Astrocyte of the spinal cord (primary cell): ENCODE measurements around the gene SLC5A7.

Source experiments
- DNase-seq: peaks from one replicate; pipeline ENCODE4 v3.0.0; 2011; ENCODE audit warnings: low read depth, low spot score
- H3K4me3 ChIP-seq: 2 replicates; pipeline ENCODE4 v1.5.1; 2011; ENCODE audit warnings: low read depth, mild to moderate bottlenecking, low read length, moderate library complexity
- in situ Hi-C: cut with HindIII; loops from 2 replicates; pipeline ENCODE4 v1.10.0; 2017; ENCODE audit warnings: low sequenced_read_pairs
- TF ChIP-seq, protein P1 (sequence below): IDR thresholded peaks from 2 replicates; pipeline ENCODE4 v1.5.1; 2012; ENCODE audit warnings: low read depth, mild to moderate bottlenecking, low read length, inconsistent platforms

SLC5A7 gene

DNA sequence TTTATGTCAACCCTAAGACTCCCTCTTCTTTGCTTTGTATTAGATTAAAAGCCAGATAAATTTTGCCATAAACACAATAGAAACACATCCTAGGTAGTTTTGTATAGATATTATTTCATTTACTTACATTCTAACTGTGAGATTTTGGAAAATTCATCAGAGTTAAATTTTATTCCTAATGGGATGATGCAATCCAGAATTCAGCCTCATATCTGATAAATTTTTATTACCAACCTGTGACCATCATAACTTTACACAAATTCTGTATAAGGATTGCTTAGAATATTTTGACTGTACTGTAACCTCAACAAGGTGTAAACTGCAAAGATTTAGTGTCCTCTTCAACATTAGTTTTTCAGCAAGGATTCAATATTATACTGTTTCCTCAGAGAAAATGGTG lies 4.4 kb downstream of the SLC5A7 start:
- in situ Hi-C loops, result no loop called here
- no peak for DNase-seq
- no peak overlapping the region for H3K4me3 ChIP-seq
- TF ChIP-seq, protein P1, sequence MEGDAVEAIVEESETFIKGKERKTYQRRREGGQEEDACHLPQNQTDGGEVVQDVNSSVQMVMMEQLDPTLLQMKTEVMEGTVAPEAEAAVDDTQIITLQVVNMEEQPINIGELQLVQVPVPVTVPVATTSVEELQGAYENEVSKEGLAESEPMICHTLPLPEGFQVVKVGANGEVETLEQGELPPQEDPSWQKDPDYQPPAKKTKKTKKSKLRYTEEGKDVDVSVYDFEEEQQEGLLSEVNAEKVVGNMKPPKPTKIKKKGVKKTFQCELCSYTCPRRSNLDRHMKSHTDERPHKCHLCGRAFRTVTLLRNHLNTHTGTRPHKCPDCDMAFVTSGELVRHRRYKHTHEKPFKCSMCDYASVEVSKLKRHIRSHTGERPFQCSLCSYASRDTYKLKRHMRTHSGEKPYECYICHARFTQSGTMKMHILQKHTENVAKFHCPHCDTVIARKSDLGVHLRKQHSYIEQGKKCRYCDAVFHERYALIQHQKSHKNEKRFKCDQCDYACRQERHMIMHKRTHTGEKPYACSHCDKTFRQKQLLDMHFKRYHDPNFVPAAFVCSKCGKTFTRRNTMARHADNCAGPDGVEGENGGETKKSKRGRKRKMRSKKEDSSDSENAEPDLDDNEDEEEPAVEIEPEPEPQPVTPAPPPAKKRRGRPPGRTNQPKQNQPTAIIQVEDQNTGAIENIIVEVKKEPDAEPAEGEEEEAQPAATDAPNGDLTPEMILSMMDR, result no peak

DNA sequence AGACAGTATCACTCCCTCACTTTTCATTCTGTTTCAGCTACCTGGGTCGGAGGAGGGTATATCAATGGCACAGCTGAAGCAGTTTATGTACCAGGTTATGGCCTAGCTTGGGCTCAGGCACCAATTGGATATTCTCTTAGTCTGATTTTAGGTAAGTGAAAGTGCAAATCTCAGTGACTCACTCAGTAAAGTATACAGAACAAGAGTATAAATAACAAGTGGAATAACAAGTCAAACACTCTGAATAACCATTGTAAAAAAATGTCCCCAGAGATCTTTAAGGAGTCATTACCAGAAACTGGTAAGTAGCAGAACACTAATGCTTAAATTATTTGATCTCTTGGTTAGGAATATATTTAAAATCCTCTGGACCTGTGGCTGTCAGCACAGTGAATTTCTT lies 5.7 kb downstream of the SLC5A7 start:
- no peak overlapping the region for H3K4me3 ChIP-seq
- in situ Hi-C loops, result no loop called here
- DNase-seq, result no peak
- TF ChIP-seq, protein P1, result no peak

DNA sequence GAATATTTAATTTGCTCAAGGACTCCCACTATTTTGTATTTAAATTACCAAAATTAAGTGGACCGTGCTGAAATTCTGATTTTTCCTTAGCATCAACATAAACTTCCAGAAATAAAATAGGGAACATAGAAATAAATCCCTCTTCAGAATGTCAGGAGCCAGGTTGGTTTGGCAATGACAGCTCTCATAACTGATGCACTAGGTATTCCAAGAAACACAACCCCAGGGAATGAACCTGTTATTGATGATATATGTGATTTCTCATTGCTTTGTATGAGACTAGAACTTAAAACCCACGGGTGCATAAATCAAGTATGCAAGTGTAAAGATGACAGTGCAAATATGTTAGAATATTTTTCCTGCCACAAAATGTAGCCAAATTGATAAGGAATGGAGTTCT lies 12.8 kb downstream of the SLC5A7 start:
- TF ChIP-seq, protein P1, result no peak
- no peak for DNase-seq
- no peak overlapping the region for H3K4me3 ChIP-seq
- in situ Hi-C loops, result no loop called here

DNA sequence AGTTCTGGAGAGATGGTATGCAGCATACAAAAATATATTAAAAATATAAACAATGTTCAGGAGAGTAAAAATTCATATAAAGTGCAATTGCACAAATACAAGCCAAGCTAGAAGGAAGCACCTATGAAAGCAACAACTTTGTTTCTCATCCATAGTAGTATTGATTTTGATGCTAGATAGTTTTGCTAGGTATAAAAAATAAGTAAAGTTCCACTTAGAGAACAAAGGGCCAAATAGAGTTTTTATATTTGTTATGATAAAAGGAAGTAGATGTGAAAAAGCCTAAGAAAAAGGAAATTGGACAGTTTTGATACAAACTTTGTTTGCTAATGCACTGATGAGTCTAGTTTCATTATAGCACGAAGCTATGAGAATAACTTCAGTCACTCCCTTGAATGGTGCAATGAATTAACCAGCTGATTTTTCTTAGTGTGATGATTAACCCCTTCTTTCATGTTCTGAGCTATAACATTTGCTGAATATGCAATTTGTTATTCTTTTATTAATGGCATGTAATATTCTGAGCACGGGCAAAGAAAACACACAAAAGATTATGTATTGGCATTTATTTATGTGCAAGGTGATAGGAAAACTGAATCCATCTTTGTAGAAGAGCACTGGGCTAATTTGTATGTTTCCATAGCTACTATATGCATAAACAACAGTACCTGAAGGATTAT lies 24.7 kb downstream of the SLC5A7 start:
- no peak overlapping the region for H3K4me3 ChIP-seq
- no peak for DNase-seq
- TF ChIP-seq, protein P1, result no peak
- in situ Hi-C loops, result no loop called here

DNA sequence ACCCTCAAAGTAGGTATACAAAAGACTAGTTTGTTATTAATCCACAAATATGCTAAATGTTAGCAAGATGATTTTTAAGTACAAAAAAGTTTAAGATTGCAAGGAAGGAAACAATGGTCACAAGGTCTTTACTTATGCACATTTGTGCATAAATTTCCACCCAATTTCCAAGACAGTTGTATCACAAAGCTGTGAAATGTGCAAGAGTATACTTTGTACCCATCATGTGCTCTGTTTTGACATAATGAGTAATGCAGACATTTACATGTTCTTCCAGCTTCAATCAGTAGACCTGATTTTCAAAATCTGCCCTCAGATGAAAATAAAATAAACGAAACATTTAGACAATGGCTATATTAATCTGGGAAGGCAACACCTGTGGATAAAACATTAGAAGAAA lies 27.0 kb downstream of the SLC5A7 start:
- in situ Hi-C loops, result no loop called here
- H3K4me3 ChIP-seq, result no peak overlapping the region
- TF ChIP-seq, protein P1, result no peak
- no peak for DNase-seq

DNA sequence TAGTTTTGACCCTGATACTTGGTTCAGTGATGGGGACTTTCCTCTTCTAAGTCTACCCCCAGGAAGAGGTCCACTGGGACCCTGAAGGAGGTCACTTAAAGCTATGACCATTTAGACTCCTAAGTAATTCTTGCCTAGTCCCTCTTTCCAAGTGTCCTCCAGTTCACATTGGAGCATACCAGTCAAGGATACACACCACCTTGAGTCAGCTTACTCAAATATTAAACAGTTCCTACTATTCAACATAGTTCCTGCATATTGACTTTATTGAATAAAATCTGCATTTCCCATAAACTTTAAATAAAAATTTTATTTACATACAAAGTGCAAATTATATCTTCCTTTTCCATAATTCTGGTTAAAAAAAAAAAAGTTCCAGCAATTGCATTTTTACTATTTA lies 36.3 kb downstream of the SLC5A7 start:
- H3K4me3 ChIP-seq, result no peak overlapping the region
- TF ChIP-seq, protein P1, result no peak
- in situ Hi-C loops, result no loop called here
- no peak for DNase-seq
